Stimulated activated CD8-positive, alpha-beta memory T cell treated with anti-CD3 and anti-CD28 coated beads, Interleukin-2, amount 100 ng/mL, for 1 hour (primary cell): Measurements from ENCODE around the gene AEBP1.

Experiments used
- DNase-seq, 2 donors: peaks; one replicate each; pipeline ENCODE4 v3.0.0-alpha.2; 2020; ENCODE audit warnings: low read depth in 2 of 2

The AEBP1 gene

DNA sequence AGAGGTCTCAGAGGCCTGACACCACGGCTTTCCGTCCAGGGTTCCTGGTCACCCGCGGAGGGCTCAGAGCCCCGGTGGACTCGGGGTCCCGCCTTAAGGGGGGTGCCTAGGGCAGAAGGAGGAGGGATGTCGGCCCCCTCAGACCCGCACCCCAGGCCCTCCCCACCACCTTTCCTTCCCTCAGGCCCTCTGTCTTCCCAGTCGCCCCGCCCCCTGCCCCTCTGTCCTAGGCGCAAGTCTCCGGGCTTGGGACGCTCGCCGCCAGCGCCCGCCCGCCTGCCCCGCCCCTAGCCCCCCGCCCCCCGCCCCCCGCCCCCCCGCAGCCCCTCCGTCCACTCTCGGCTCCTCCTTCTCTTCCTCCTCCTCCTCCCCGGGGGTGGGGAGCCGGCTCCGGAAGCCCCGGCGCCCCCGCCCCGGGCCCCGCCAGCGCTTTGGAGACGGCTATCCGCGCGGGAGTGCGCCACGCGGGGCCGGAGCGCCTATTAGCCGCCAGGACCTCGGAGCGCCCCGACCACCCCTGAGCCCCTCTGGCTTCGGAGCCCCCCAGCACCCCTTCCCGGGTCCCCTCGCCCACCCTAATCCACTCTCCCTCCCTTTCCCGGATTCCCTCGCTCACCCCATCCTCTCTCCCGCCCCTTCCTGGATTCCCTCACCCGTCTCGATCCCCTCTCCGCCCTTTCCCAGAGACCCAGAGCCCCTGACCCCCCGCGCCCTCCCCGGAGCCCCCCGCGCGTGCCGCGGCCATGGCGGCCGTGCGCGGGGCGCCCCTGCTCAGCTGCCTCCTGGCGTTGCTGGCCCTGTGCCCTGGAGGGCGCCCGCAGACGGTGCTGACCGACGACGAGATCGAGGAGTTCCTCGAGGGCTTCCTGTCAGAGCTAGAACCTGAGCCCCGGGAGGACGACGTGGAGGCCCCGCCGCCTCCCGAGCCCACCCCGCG lies at the start of gene AEBP1:
TSS of gene AEBP1 (plus strand) at position 423 of the 937 bp plus-strand sequence. CDS start at position 744, 321 bp downstream.
- no peak for DNase-seq

DNA sequence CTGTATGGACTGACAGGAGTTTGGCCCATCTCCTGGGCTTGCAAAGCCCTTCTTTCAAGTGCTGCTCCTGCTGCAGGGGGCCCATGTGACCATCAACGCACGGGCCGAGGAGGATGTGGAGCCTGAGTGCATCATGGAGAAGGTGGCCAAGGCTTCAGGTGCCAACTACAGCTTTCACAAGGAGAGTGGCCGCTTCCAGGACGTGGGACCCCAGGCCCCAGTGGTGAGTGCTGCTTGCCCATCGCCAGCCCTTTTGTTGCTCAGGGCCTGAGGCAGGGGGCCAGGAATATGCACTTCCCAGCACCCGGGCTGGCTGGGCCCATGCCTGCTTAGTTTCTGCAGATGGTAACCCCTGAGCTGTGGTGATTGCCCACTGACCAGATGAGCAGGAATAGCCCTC lies 47.5 kb upstream of the AEBP1 start:
- no peak for DNase-seq

DNA sequence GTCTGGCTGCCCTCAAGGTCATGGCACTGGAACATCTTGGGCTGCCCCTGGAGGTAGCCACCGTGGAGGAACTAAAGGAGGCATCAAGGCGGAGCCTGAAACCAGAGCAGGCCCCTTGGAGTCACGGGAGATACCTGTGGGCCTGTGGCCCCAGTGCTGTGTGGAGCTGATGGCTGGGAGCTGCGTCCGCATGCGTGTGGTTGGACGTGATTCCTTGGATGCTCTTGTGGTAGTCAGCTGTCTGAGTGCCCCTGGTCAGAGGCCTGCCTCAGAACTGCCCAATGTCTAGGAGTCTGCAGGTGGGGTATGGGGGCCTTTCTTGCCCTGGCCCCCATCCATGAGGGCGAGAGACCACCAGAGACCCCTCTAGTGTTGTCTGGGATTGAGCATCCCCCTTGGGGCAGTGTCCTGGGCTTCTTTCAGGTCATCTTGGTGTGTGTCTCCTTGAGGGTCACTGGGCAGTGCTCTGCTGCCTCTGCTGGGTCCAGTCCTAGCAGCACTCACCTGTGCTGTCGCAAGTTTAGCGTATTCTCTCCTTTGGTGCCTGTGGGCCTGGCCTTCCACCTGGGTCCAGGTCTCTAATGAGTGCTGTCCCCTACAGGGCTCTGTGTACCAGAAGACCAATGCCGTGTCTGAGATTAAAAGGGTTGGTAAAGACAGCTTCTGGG lies 46.8 kb upstream of the AEBP1 start:
- DNase-seq, result no peak

DNA sequence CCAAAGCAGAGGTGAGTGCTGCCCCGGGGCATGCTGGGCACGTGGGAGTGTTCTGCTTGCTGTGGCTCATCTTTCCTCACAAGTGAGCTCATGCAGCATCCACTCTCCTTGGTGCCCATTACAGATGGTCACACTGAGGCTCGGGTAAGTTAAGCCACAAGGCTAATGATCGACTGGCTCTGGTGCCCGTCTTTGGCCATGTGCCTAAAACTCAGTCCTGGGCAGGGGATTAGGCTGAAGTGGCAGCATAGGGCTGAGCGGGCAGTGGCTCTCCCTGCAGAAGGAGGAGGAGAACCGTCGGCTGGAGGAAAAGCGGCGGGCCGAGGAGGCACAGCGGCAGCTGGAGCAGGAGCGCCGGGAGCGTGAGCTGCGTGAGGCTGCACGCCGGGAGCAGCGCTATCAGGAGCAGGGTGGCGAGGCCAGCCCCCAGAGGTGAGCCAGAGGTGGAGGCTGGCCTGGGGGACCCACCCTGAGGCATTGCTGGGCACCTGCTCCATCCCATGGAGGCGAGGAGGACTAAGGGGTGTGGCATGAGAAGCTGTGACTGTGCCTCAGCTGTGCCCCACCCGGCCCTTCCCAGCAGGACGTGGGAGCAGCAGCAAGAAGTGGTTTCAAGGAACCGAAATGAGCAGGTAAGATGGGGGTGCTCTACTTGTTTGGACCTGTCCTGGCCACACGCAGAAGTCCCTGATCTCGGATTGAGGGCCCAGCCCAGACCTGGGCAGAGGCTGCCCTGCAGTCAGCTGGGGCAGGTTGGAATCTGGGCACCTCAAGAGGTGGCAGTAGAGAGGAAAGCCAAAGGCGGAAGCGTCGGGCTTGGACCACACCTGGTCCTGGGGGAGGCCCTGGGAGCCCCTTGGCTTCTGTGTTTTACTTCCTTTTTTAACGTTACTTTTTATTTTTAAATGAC lies 46.0 kb upstream of the AEBP1 start:
- DNase-seq, result no peak

DNA sequence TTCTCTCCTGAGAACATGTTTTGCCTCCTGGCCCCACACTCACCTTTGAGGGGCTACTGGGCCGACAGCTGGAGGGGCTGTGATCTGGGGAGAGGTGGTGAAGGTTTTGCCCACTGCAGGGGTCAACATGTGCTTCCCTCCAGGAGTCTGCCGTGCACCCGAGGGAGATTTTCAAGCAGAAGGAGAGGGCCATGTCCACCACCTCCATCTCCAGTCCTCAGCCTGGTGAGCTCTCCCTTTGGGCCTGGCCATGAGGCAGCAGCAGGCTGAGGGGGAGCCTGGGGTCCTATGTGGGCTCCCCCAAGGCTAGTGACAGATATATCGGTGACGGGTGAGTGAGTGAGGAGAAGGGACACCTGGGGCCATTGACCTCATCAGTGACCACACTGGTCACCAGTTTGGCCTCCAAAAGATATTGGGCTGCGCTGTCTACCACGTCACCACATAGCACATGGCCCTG lies 45.4 kb upstream of the AEBP1 start:
- DNase-seq, result no peak

DNA sequence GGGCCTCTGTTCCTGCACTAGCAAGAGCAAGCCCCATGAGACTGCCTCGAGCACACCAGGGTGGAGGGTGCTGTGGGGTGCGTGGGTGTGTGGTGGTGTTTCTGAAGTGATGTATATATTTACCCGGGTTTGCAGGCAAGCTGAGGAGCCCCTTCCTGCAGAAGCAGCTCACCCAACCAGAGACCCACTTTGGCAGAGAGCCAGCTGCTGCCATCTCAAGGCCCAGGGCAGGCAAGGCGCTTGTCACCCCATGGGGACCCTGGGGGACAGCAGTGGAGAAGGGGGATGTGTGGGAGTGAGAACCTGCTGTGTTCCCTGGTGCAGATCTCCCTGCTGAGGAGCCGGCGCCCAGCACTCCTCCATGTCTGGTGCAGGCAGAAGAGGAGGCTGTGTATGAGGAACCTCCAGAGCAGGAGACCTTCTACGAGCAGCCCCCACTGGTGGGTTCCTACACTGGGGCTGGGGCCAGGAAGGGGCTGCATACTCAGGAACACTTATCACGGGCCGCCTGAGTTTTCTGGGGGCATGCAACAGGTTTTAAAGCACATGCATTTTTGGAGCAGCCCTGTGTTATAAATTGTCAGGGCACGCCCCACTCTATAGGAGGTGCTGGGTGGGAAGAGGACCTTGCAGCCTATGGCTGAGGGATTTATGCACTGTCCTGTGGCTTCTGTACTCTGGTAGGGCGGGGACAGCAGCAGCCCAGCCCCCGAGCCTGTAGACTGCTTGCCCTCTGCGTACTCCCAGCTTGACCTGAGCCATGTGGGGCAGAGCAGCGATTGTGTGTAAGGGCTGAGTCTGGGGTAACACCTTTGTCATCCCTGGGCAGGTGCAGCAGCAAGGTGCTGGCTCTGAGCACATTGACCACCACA lies 44.7 kb upstream of the AEBP1 start:
- no peak for DNase-seq

DNA sequence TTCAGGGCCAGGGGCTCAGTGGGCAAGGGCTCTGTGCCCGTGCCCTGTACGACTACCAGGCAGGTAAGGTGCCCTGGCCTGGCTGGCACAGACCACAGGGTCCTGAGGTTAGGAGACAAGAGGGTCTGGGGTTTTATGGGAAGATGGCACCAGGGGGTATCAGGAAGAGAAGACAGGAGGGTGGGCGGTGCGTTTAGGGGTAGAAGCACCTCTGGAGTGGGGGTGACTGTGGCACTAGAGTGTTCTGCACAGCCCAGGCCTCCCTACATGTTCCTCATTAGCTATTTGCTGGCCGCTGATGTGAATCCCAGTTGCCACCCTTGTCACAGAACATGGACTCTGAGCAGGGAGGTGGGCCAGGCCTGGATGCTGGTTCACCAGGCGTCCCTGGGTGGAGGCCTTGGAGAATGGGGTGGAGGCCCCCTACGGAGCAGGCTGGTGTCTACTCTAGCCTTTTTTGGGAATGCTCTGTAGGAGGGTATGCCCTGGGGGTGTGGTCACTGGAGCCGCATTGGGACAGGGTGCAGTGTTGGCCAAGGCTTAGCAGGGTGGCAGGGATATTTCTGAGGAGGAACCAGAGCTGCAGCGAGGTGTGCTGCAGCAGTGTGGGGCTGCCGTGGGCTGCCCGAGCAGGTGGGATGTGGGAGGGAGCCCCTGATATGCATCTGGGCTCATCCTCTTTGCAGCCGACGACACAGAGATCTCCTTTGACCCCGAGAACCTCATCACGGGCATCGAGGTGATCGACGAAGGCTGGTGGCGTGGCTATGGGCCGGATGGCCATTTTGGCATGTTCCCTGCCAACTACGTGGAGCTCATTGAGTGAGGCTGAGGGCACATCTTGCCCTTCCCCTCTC lies 43.8 kb upstream of the AEBP1 start:
- no peak for DNase-seq

DNA sequence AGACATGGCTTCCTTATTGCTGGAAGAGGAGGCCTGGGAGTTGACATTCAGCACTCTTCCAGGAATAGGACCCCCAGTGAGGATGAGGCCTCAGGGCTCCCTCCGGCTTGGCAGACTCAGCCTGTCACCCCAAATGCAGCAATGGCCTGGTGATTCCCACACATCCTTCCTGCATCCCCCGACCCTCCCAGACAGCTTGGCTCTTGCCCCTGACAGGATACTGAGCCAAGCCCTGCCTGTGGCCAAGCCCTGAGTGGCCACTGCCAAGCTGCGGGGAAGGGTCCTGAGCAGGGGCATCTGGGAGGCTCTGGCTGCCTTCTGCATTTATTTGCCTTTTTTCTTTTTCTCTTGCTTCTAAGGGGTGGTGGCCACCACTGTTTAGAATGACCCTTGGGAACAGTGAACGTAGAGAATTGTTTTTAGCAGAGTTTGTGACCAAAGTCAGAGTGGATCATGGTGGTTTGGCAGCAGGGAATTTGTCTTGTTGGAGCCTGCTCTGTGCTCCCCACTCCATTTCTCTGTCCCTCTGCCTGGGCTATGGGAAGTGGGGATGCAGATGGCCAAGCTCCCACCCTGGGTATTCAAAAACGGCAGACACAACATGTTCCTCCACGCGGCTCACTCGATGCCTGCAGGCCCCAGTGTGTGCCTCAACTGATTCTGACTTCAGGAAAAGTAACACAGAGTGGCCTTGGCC lies 43.0 kb upstream of the AEBP1 start:
- DNase-seq, result no peak

DNA sequence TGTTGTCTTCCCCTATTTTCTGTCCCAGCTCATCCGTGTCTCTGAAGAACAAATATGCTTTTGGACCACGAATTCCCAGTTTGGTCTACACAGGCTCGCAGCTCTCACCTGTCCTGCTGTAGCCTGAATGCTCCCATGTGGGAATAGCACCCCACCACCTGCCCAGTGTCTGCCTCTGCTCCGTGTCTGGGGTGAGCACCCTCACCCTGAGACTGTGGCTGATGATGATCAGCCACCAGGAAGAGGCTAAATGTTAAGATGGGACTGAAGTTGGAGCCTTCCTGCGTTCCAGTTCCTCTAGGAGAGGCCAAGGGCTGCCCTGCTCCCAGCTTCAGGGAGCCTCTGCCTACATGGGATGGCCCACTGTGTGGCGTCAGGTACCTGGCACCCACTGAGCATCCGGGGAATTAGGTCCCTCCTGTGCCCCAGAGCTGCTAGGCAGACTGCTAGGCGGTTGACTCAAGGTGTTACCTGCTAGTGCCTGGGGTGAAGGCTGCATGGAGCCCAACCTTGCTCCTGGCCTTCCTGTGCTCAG lies 42.4 kb upstream of the AEBP1 start:
- no peak for DNase-seq

DNA sequence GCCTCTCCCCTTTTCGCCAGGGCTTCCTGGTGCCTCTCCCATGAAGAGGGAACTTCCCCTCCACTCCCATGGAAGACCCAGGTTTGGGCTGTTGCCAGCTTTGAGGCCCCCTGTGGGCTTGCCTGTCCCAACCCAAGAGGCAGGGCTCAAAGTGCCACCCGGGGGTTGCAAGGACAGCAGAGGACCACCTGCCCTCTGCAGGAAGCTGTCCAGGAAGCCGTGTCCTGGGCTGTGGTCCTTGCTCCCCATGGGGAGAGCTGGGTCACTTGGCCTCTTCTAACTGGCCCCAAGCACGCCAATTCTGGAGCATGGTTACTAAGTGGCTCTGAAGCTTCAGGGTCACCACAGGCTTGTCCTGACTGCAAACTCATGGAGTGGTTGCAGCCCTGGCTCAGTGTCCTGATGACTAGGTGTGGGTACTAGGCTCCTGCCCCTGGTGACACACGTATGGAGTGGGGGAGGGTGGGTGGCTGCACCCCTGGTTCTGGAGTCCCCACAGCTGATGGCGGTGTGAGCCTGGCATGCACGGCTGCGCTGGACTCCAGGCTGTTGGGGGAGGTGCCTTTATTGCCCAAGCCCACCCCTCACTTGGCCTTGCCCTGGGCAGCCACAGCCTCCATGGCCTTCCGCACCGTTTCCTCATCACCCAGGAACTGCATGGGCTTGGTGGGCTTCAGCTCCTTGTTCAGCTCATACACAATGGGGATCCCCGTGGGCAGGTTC lies 41.8 kb upstream of the AEBP1 start:
- DNase-seq, result no peak

DNA sequence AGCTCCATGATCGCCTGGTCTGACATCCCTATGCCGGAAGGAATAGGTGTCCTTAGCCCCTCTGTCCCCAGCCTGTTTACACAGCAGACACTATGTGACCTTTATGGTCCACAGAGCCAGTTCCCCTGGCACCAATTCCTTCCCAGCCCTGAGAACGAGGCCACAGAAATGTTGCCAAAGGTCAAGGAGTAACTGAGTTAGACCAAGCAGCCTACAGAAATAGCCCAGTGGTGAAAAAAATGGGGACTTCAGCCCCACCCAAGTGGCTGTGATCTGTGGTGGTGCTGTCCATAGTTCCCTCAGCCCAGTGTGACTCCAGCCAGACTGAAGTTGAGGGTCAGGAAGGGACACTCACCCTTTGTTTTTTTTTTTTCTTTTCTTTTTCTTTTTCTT lies 41.2 kb upstream of the AEBP1 start:
- DNase-seq, result no peak

DNA sequence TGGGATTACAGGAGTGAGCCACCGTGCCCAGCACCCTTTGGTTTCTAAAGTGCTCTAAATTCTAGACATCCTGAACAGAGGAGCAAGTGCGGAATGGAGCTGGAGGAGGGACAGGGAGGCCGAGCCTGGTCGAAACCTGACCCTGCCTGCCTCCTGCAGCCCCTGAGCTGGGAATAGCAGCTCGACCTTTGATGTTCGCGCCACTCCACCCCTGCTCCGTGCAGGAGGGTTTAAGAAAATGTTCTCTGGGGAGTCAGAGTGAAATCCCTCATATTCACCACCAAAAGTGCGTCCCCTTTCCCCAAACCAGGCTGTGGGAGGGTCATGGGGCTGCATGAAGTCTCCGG lies 40.6 kb upstream of the AEBP1 start:
- DNase-seq, result no peak

DNA sequence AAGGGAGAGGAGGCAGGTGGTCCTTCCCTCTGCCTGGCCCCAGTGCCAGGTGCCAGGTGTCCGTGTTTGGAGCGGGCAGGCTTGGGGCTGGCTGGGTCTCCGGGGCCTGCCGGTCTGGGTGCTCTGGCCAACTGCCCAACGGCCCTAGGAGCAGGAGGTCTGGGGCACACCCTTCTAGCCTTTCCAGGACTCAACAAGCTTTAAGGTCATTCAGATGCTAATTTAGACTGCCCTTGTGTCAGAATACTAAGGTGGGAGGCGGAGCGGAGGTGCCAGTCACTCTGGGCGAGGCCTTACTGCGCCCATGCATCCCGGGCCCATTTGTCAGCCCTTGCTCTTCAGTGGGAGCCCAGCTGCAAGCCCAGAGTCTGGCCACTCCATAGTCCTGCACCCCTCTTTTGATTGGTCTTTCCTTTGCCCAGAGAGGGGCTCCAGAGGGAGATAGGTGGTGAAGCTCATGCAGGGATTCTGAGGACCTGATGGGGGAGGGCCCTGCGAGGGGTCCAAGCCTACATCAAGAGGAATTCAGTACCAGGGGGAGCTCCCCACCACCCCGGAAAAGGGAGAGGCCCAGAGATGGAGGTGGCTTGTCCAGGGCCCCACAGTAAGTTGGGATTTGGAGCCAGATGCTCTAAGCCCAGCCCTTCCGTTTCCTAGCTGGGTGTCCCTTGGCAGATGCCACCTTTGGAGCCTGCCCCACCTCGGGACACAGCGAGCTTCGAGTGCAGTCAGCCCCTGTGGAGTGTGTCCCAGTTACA lies 40.1 kb upstream of the AEBP1 start:
- no peak for DNase-seq

DNA sequence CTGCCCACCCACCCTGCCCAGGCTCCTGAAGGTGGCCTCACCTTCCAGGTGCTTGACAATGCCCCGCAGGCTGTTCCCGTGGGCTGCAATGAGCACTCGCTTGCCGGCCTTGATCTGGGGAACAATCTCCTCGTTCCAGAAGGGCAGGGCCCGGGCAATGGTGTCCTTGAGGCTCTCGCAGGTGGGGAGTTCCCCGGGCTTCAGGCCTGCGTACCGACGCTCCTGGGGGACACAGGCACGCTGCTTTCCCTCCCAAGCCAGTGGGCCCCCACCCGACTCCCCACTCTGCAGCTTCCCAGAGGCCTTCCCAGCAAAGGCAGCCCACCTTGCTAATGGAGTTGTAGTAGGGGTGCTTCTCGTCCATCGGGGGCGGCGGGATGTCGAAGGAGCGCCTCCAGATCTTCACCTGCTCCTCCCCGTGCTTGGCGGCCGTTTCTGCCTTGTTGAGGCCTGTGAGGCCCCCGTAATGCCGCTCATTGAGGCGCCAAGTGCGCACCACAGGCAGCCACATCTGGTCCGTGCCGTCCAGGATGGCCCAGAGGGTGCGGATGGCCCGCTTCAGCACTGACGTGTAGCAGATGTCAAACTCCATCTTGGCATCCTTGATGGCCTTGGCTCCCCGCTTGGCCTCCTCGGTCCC lies 39.2 kb upstream of the AEBP1 start:
- DNase-seq, result no peak

DNA sequence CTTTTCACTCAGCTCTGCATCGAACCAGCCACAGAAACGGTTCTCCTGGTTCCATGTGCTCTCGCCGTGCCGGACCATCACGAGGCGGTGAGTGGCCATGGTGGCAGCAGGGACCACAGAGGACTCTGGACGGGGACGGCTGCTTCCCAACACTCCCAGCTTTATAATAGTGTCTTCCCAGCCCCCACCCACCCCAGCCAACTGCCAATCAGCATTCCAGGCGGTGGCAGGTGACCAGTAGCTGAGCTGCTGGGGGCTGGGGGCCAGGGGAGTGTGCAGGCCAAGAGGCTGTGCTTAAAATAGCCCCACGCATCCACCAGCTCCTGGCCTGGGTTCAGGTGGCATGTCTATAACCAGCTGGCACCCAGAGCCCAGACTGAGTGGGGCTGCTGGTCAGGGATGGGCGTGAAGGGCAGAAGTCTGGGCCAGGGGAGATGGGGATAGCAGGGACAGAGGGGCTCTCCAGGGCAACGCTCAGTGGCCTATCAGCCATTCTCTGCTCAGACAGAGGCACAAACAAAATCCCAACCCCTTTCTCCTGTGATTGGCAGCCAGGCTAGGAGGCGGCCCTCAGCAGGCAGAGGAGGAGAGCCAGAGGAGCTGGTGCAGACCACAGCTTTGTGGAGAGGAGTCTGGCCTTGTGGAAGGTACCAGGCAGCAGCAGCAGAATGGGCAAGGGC lies 38.6 kb upstream of the AEBP1 start, which contains the start of gene PGAM2:
TSS of gene PGAM2 (minus strand) at position 137 of the 680 bp plus-strand sequence. CDS start at position 99, 38 bp downstream.
- DNase-seq, result no peak

DNA sequence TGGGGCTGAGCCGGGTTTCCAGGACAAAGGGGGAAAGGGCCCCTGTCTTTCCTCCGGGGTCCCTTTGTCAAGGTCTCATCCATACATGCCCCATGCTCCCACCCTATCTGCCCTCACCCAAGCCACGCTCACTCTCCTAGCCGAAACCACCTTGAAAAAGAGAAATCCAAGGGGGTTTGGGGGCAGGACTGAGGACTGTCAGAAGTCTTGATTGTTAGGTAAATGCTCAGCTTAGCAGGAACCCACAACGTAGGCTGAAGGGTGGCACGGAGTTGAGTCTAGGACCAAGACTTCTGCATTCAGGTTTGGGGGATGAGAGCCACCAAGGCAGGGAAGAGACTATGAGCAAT lies 38.1 kb upstream of the AEBP1 start:
- DNase-seq, result no peak
